ENCODE results near the gene PTBP3.

PTBP3 gene

GRCh38 chr9:112332977-112333638 lies at the start of gene PTBP3:
Gene PTBP3, minus strand, starts transcription at chr9:112333619. Its CDS starts 35,754 bp downstream, at chr9:112297865.
- Histone ChIP-seq H4K20me1 (ENCODE audit: insufficient read depth, low read length, poor library complexity, severe bottlenecking) (peaks cover 40% of the 10 kb centered on the region), H3K4me3 (ENCODE audit: low read length, poor library complexity, severe bottlenecking) (peak within 1 kb of the TSS; percentile 82), H3K9me3 (ENCODE audit: insufficient read depth, low read depth, low read length) (no peaks in the 10 kb centered on the region), H2AFZ (ENCODE audit: low read length) (peak within 1 kb of the TSS; percentile 92), H3K27me3 (ENCODE audit: insufficient read depth, low read length, poor library complexity, severe bottlenecking) (no peaks in the 10 kb centered on the region), H3K9ac (ENCODE audit: low read depth, low read length, poor library complexity, severe bottlenecking) (peak within 1 kb of the TSS; percentile 98), H3K4me1 (ENCODE audit: insufficient read depth, low read length, poor library complexity, severe bottlenecking) (peaks cover 44% of the 10 kb centered on the region), H3K9me2 (replicated peaks; ENCODE audit: low read depth, low read length) (no peaks in the 10 kb centered on the region), H3K36me3 (ENCODE audit: insufficient read depth, low read length) (no peaks in the 10 kb centered on the region), H3K4me2 (ENCODE audit: low read depth, low read length, poor library complexity, severe bottlenecking) (peak within 1 kb of the TSS; percentile 92), H3F3A (ENCODE audit: low read depth) (no peaks in the 10 kb centered on the region), H3K79me2 (ENCODE audit: insufficient read depth, low read length) (peaks cover 48% of the 10 kb centered on the region)
- no peak for TF ChIP-seq EZH2phosphoT487 (IDR thresholded peaks at IDR 0.05; ENCODE audit: borderline replicate concordance)
- no peak for TF ChIP-seq CTCF (conservative IDR thresholded peaks at IDR 0.05; ENCODE audit: low read length)

GRCh38 chr9:112382501-112383364 lies 49.3 kb upstream of the PTBP3 start:
- H3F3A ChIP-seq (ENCODE audit: low read depth): no peaks in the 10 kb centered on the region; the same call in 1 of the 2 replicates
- H3K9me2 ChIP-seq (replicated peaks; ENCODE audit: low read depth, low read length): no peaks in the 10 kb centered on the region
- H3K36me3 ChIP-seq (ENCODE audit: insufficient read depth, low read length): no peaks in the 10 kb centered on the region
- peak overlapping the region; percentile 39 for H3K4me2 ChIP-seq (ENCODE audit: low read depth, low read length, poor library complexity, severe bottlenecking)
- H3K4me3 ChIP-seq (ENCODE audit: low read length, poor library complexity, severe bottlenecking): no peak overlapping the region
- H3K9me3 ChIP-seq (ENCODE audit: insufficient read depth, low read depth, low read length): no peaks in the 10 kb centered on the region
- no peak overlapping the region for H2AFZ ChIP-seq (ENCODE audit: low read length)
- H3K4me1 ChIP-seq (ENCODE audit: insufficient read depth, low read length, poor library complexity, severe bottlenecking): peaks cover 43% of the 10 kb centered on the region
- H3K79me2 ChIP-seq (ENCODE audit: insufficient read depth, low read length): peaks cover 42% of the 10 kb centered on the region
- H4K20me1 ChIP-seq (ENCODE audit: insufficient read depth, low read length, poor library complexity, severe bottlenecking): no peaks in the 10 kb centered on the region
- TF ChIP-seq EZH2phosphoT487 (IDR thresholded peaks at IDR 0.05; ENCODE audit: borderline replicate concordance) (no peak), CTCF (conservative IDR thresholded peaks at IDR 0.05; ENCODE audit: low read length) (no peak)
- H3K27me3 ChIP-seq (ENCODE audit: insufficient read depth, low read length, poor library complexity, severe bottlenecking): no peaks in the 10 kb centered on the region
- H3K9ac ChIP-seq (ENCODE audit: low read depth, low read length, poor library complexity, severe bottlenecking): no peak overlapping the region

GRCh38 chr9:112382066-112382465 lies 48.6 kb upstream of the PTBP3 start:
- Histone ChIP-seq H3K27me3 (ENCODE audit: insufficient read depth, low read length, poor library complexity, severe bottlenecking) (no peaks in the 10 kb centered on the region), H4K20me1 (ENCODE audit: insufficient read depth, low read length, poor library complexity, severe bottlenecking) (no peaks in the 10 kb centered on the region), H3K4me1 (ENCODE audit: insufficient read depth, low read length, poor library complexity, severe bottlenecking) (peaks cover 50% of the 10 kb centered on the region), H3K36me3 (ENCODE audit: insufficient read depth, low read length) (no peaks in the 10 kb centered on the region), H3K4me2 (ENCODE audit: low read depth, low read length, poor library complexity, severe bottlenecking) (peak overlapping the region; percentile 39), H3F3A (ENCODE audit: low read depth) (no peaks in the 10 kb centered on the region; the same call in 1 of the 2 replicates), H3K4me3 (ENCODE audit: low read length, poor library complexity, severe bottlenecking) (no peak overlapping the region), H3K79me2 (ENCODE audit: insufficient read depth, low read length) (peaks cover 48% of the 10 kb centered on the region), H2AFZ (ENCODE audit: low read length) (no peak overlapping the region), H3K9me2 (replicated peaks; ENCODE audit: low read depth, low read length) (no peaks in the 10 kb centered on the region), H3K9me3 (ENCODE audit: insufficient read depth, low read depth, low read length) (no peaks in the 10 kb centered on the region), H3K9ac (ENCODE audit: low read depth, low read length, poor library complexity, severe bottlenecking) (no peak overlapping the region)
- TF ChIP-seq CTCF (conservative IDR thresholded peaks at IDR 0.05; ENCODE audit: low read length) (no peak), EZH2phosphoT487 (IDR thresholded peaks at IDR 0.05; ENCODE audit: borderline replicate concordance) (no peak)

All from Loucy (cell line).